IMR-90 (cell line): Measurements from ENCODE around the gene MIEN1. TPM values are rescaled to one million over a fixed set of nuclear protein-coding genes. Genes with fewer than 3 reads are reported as not detected.

Experiments used
- ATAC-seq: fragments of 200-7000 bp; cut with Tn5 transposase; 2 replicates; pipeline ENCODE4 v1.9.1; 2020; ENCODE audit warnings: low read depth, mild to moderate bottlenecking, moderate library complexity
- BruUV-seq: library from RNA; stranded (reverse); fragments of 400-500 nt; replicated peaks from 2 replicates; lab custom pipeline; 2021; lab: Mats Ljungman, UMichigan
- CTCF ChIA-PET: fragments of 300-600 bp; formaldehyde crosslinking; extraction: SDS; loops from one replicate; lab custom pipeline; 2021; ENCODE audit warnings: antibody characterized with exemption; lab: Yijun Ruan, JAX
- POLR2A ChIA-PET: fragments of 300-600 bp; sonication (Branson Sonifier 250); formaldehyde crosslinking; loops from one replicate; lab custom pipeline; 2022; ENCODE audit warnings: antibody characterized with exemption; ENCODE audit not compliant: unreplicated experiment; lab: Charles Lee
- DNase-seq: peaks from one replicate; pipeline ENCODE4 v3.0.0; 2013
- H2AFZ ChIP-seq: replicated peaks from 2 replicates; pipeline ENCODE3; 2013; ENCODE audit warnings: low read length, mild to moderate bottlenecking; ENCODE audit not compliant: poor library complexity
- H2AK5ac ChIP-seq: 2 replicates; pipeline ENCODE4 v1.6.1; 2013; ENCODE audit warnings: low read depth, low read length, inconsistent platforms
- H2AK9ac ChIP-seq: replicated peaks from 2 replicates; pipeline ENCODE3; 2013; ENCODE audit warnings: mild to moderate bottlenecking, low read depth, low read length, moderate library complexity; ENCODE audit not compliant: poor library complexity
- H2BK120ac ChIP-seq: 2 replicates; pipeline ENCODE4 v1.6.1; 2013; ENCODE audit warnings: low read depth, low read length, inconsistent platforms
- H2BK15ac ChIP-seq: 3 replicates; pipeline ENCODE4 v1.6.1; 2013; ENCODE audit warnings: low read depth, low read length, inconsistent platforms
- H2BK20ac ChIP-seq: 2 replicates; pipeline ENCODE4 v1.6.1; 2013; ENCODE audit warnings: low read depth, mild to moderate bottlenecking, inconsistent platforms, low read length, moderate library complexity
- H2BK5ac ChIP-seq: 2 replicates; pipeline ENCODE4 v1.6.1; 2013; ENCODE audit warnings: mild to moderate bottlenecking, low read depth, low read length, inconsistent platforms; ENCODE audit not compliant: poor library complexity, severe bottlenecking
- H3K14ac ChIP-seq: replicated peaks from 2 replicates; pipeline ENCODE4 v1.6.1; 2013; ENCODE audit warnings: low read depth, low read length, inconsistent platforms
- H3K18ac ChIP-seq: 2 replicates; pipeline ENCODE4 v1.6.1; 2013; ENCODE audit warnings: low read depth, low read length, control low read depth
- H3K23ac ChIP-seq: 2 replicates; pipeline ENCODE4 v1.6.1; 2013; ENCODE audit warnings: low read depth, low read length, inconsistent platforms
- H3K27ac ChIP-seq: 2 replicates; pipeline ENCODE4 v1.5.1; 2013; ENCODE audit warnings: mild to moderate bottlenecking, control low read depth, low read length; ENCODE audit not compliant: insufficient read depth
- H3K27me3 ChIP-seq: 2 replicates; pipeline ENCODE4 v1.6.1; 2013; ENCODE audit warnings: low read length; ENCODE audit not compliant: control insufficient read depth, insufficient read depth
- H3K36me3 ChIP-seq: 2 replicates; pipeline ENCODE4 v1.6.1; 2013; ENCODE audit warnings: low read length, mixed read lengths; ENCODE audit not compliant: control insufficient read depth, insufficient read depth
- H3K4ac ChIP-seq: 2 replicates; pipeline ENCODE4 v1.6.1; 2013; ENCODE audit warnings: low read depth, low read length, inconsistent platforms
- H3K4me1 ChIP-seq: 2 replicates; pipeline ENCODE4 v1.6.1; 2013; ENCODE audit warnings: low read length, mixed read lengths; ENCODE audit not compliant: control insufficient read depth, insufficient read depth
- H3K4me2 ChIP-seq: 2 replicates; pipeline ENCODE4 v1.6.1; 2013; ENCODE audit warnings: low read depth, mild to moderate bottlenecking, control low read depth, low read length, moderate library complexity
- H3K4me3 ChIP-seq: 2 replicates; pipeline ENCODE4 v1.5.1; 2013; ENCODE audit warnings: low read depth, mild to moderate bottlenecking, control low read depth, low read length, moderate library complexity; ENCODE audit not compliant: insufficient read depth
- H3K56ac ChIP-seq: 2 replicates; pipeline ENCODE4 v1.6.1; 2013; ENCODE audit warnings: low read length, inconsistent platforms; ENCODE audit not compliant: insufficient read depth; ENCODE audit errors: extremely low read depth
- H3K79me1 ChIP-seq, 2 experiments: 2 replicates each; pipeline ENCODE4 v1.6.1; 2013; ENCODE audit warnings: low read length in 2 of 2, inconsistent platforms in 1 of 2, low read depth in 1 of 2
- H3K9ac ChIP-seq: 2 replicates; pipeline ENCODE4 v1.6.1; 2013; ENCODE audit warnings: low read depth, low read length, control low read depth
- H3K9me1 ChIP-seq: 2 replicates; pipeline ENCODE4 v1.6.1; 2013; ENCODE audit warnings: low read length, inconsistent platforms; ENCODE audit not compliant: insufficient read depth
- H3K9me3 ChIP-seq: 2 replicates; pipeline ENCODE4 v1.6.1; 2013; ENCODE audit warnings: low read length; ENCODE audit not compliant: control insufficient read depth, insufficient read depth
- H4K20me1 ChIP-seq: 2 replicates; pipeline ENCODE4 v1.6.1; 2013; ENCODE audit warnings: low read length, inconsistent platforms; ENCODE audit not compliant: insufficient read depth
- H4K5ac ChIP-seq: 2 replicates; pipeline ENCODE4 v1.6.1; 2013; ENCODE audit warnings: mild to moderate bottlenecking, low read depth, low read length, control low read depth
- H4K8ac ChIP-seq, 2 experiments: 2 replicates each; pipeline ENCODE4 v1.6.1; 2013; ENCODE audit warnings: low read depth in 2 of 2, low read length in 2 of 2, control low read depth in 1 of 2, inconsistent platforms in 1 of 2
- H4K91ac ChIP-seq: 2 replicates; pipeline ENCODE4 v1.6.1; 2013; ENCODE audit warnings: low read depth, low read length, inconsistent platforms; ENCODE audit not compliant: insufficient read depth
- CHD1 ChIP-seq: IDR thresholded peaks from 2 replicates; pipeline ENCODE4 v1.6.1; 2012; ENCODE audit warnings: low read depth, low read length, improper control_type of control experiment
- POLR2A ChIP-seq: IDR thresholded peaks from 2 replicates; pipeline ENCODE4 v1.6.1; 2012; ENCODE audit warnings: mild to moderate bottlenecking, low read depth, low read length
- RAD21 ChIP-seq: IDR thresholded peaks from 2 replicates; pipeline ENCODE4 v1.6.1; 2012; ENCODE audit warnings: low read length, improper control_type of control experiment
- WGBS, 2 experiments: methylation state at CpG; one replicate each; pipeline versions ENCODE4 v1.1.5 to v1.1.7; 2013; ENCODE audit warnings: missing lambda C conversion rate in 2 of 2; ENCODE audit not compliant: insufficient read length in 1 of 2; ENCODE audit errors: extremely low coverage in 2 of 2; 5-methylcytosine and 5-hydroxymethylcytosine counted together
- dilution Hi-C: fragments of 300-500 bp; cut with HindIII; formaldehyde crosslinking; loops from one replicate; pipeline ENCODE4 v1.14.3; 2018; ENCODE audit warnings: low sequenced_read_pairs; ENCODE audit not compliant: unreplicated experiment
- in situ Hi-C: fragments of 300-500 bp; cut with MboI; formaldehyde crosslinking; loops from 3 replicates; pipeline ENCODE4 v1.14.3; 2019; ENCODE audit warnings: low sequenced_read_pairs, inconsistent platforms, mixed read lengths
- intact Hi-C: fragments of 100-400 bp; cut with micrococcal nuclease; formaldehyde crosslinking; loops from 2 replicates; pipeline ENCODE4 v1.10.0; 2022
- polyA plus RNA-seq, 3 experiments: library from polyadenylated mRNA; depleted of rRNA; stranded (reverse); fragments of >200 nt; gene quantifications; 2 replicates each; pipeline ENCODE4 v1.2.3, GENCODE V29; 2012; ENCODE audit warnings: low replicate concordance in 1 of 3
- total RNA-seq: library from RNA; depleted of rRNA; stranded (reverse); fragments of >200 nt; gene quantifications from 2 replicates; pipeline ENCODE4 v1.2.3, GENCODE V29; 2012

The MIEN1 gene
- total and polyA plus RNA-seq, 2 of the 4 experiments (the other 2 are of a cell fraction), result 20.3 to 75.6 TPM

GRCh38 chr17:39763051-39763820, 32.9 kb upstream of the MIEN1 start:
- no peak overlapping the region for H2AK9ac ChIP-seq
- no peaks in the 10 kb centered on the region for H3K36me3 ChIP-seq
- no peak overlapping the region for H2BK15ac ChIP-seq
- no peak overlapping the region for H3K14ac ChIP-seq
- H2BK120ac ChIP-seq, result no peak overlapping the region
- peaks cover 7% of the 10 kb centered on the region for H3K9me3 ChIP-seq
- POLR2A ChIA-PET, result no interaction called here
- TF ChIP-seq RAD21 (no peak), CHD1 (no peak), POLR2A (no peak)
- H2BK20ac ChIP-seq, result no peak overlapping the region
- dilution Hi-C loops, result no loop called here
- intact Hi-C loops, result no loop called here
- peaks cover 44% of the 10 kb centered on the region for H3K27me3 ChIP-seq
- ATAC-seq (peak; percentile 46; the same call in 1 of the 2 replicates), DNase-seq (peak; percentile 35)
- H3K4me3 ChIP-seq, result no peak overlapping the region
- no peaks in the 10 kb centered on the region for H3K9me1 ChIP-seq
- no peak overlapping the region for H4K91ac ChIP-seq
- WGBS, 2 experiments, result no CpG with 5 or more reads among the region's 5 CpGs
- H2BK5ac ChIP-seq, result no peak overlapping the region
- H3K27ac ChIP-seq, result no peak overlapping the region
- no peak overlapping the region for H3K4ac ChIP-seq
- H4K5ac ChIP-seq, result no peak overlapping the region
- H3K56ac ChIP-seq, result no peak overlapping the region
- no peak overlapping the region for H2AFZ ChIP-seq
- peak overlapping the region; percentile 54; the same call in 1 of the 2 replicates for H3K4me2 ChIP-seq
- no peaks in the 10 kb centered on the region for H4K20me1 ChIP-seq
- in situ Hi-C loops, result no loop called here
- BruUV-seq, result no TSS peak
- H3K79me1 ChIP-seq, result no peaks in the 10 kb centered on the region
- H3K23ac ChIP-seq, result peak overlapping the region; percentile 1; the same call in 1 of the 2 replicates
- no peaks in the 10 kb centered on the region for H3K4me1 ChIP-seq
- no peak overlapping the region for H2AK5ac ChIP-seq
- CTCF ChIA-PET, result no interaction called here
- H3K18ac ChIP-seq, result no peak overlapping the region
- H4K8ac ChIP-seq, result no peak overlapping the region
- H3K9ac ChIP-seq, result no peak overlapping the region
